ENCODE measurements around the gene DRAM1.

Gene DRAM1

DNA sequence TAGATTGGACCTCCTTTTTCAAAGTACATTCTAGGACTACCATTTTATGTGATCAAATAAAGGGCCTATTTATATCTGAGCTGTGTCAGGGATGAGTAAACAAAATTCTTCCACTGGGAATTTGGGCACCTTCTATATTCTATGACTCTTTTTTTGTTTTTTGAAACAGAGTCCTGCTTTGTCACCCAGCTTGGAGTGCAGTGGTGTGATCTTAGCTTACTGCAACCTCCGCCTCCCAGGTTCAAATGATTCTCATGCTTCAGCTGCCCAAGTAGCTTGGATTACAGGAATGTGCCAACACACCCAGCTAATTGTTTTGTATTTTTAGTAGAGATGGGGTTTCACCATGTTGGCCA, 64.8 kb downstream of the DRAM1 start:
- DNase-seq: no peak

DNA sequence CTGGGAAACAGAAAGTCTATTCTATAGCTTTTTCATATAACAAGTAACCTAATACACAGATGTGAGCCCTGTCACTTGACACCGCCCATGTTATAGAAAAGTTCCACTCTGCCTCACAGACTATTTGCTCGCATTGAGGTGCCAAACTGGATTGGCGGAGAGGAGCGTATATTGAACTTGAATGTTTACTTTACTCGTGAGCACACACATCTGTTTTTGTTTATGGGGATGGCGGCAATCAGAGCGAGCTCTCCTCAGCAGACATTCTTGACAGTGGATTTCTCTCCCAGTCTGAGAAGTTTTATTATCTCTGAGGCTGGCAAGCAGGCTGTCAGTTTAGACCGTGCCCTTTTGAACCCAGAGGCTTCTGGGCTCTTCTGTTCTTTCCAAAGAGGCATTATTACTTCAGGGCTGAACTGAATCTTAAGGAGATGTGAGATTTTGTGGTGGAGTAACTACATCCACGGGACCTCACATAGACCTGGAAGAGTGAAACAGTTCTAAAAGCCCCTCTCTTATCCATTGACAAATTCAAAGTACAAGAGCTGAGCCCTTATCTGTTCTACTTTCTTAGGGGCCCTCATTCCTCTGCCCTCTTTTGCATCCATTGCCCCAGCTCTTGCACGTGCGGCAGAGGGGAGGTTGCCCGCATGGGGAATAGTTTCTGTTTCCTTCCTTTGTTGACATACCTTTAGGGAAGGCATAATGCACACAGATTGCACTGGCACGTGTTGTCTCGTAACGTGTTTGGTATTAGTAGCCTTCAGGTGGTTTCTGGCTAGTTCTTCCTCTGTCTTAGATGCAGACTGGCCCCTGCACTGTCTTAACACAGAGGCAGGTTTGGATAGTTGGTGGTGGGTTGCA, 68.2 kb downstream of the DRAM1 start:
- no peak for DNase-seq

DNA sequence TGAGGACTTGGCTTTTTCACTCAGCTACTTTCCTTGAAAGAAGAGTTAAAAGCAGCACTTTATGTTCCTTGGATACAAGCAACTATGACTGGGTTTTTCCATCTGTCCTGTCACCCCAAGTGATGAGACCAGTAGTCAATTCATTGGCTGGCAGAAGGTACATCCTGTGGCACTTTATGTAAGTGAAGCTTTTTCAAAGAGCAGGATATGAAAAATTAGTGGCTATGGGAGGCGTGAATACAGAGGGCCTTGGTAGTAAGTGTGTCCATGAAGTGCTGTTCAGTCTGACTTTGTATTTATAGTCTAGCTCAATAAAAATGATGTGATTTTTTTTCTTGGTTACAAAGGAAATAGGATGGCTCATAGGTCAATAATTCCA, 68.8 kb downstream of the DRAM1 start:
- no peak for DNase-seq

DNA sequence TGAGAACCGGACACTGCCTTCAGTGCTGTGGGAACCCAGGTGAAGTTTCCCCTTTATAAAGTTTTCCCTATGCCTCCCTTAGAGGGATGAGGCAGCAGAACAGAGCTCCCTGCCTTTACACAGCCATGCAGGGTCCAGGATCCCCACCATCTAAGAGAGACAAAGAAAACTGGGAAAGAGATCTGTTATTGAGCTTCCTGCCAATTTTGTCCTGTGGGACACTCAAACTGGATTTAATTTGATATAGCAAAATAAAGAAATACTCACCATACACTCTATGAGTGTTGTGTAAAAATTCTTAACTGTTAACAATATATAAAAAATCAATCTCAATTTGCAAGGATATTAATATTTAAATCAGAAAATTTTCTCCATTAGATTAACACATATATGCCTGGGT, 69.9 kb downstream of the DRAM1 start:
- no peak for DNase-seq

DNA sequence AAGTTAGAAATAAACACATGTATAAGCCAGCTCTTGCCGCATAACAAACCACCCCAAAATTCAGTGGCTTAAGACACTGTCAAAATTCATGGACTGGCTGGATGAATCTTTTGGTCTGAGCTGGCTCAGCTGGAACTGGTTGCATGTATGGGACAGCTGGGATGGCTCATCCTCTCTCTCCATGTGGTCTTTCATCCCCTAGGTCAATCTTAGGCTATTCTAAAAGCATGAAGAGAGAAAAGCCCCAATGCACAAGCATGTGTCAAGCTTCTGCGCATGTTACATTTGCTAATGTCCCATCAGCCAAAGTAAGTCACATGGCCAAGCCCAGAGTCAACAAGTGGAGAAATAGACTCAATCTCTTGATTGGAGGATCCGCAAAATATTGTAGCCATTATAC, 71.0 kb downstream of the DRAM1 start:
- no peak for DNase-seq

DNA sequence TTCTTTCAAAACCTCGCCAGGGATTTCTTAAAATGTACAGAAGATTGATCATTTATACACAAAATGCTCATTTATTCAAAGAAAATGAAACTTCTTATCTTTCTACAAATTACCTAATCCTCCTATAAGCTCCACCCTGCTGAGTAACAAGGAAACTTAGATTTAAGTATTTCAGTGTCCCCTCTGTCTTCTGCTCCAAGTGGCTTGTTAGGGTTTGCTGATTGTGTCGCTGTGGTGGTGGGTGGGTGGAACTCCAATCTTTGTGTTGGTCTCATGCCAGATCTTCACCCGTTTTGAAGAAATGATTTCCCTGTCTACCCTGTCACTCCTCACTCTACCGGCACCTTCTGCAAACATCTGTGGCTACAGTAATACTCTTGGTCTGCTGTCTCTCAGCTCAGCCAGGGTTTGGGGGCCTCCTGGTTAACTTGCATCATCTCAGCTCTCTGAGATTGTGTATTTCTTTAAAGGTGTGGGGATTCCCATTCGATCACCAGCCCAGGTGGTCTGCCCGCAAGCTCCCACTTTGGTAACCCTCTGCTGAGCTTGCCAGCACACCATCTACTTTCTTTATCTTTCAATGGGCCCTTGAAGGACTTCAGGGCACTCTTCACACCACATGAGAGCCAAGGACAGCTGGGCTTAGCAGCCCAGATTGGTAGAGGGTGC, 73.8 kb downstream of the DRAM1 start:
- no peak for DNase-seq

DNA sequence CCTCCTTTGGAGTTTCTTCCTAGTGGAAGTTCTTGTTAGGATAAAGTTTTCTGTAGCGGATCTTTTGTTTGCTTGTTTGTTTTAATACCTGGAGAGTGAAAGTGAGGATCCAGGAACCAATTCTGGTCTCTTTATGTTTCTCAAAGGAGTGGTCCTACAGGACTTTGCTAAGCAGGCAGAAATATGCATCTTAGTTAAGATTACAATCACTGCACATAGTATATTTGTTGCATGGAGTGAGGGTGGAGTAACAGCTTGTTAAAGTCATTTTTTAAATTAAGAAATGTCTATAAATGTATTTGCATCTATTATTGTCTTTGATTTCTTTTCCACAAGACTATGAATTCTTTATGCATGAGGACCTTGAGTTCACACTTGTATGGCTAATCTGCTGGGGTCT, 76.7 kb downstream of the DRAM1 start:
- no peak for DNase-seq

DNA sequence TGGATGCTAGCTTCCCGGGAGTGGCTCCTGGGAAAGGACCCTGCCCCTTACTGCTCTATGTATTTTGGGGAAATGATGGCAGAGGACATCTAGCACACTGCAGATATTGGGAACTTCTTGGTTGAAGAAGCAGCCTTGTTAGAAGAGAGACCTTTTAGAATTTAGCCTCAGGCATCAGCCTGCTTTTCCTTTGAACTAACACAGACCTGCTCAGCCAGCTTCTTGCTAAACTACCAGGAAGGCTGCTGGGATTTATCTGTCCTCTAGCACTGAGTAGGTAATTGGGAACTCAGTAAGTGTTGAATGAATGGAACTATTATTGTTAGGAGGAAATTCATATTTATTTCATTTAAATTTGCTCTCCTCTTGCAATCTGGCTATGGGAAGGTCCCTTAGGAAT, 77.3 kb downstream of the DRAM1 start:
- DNase-seq: no peak

DNA sequence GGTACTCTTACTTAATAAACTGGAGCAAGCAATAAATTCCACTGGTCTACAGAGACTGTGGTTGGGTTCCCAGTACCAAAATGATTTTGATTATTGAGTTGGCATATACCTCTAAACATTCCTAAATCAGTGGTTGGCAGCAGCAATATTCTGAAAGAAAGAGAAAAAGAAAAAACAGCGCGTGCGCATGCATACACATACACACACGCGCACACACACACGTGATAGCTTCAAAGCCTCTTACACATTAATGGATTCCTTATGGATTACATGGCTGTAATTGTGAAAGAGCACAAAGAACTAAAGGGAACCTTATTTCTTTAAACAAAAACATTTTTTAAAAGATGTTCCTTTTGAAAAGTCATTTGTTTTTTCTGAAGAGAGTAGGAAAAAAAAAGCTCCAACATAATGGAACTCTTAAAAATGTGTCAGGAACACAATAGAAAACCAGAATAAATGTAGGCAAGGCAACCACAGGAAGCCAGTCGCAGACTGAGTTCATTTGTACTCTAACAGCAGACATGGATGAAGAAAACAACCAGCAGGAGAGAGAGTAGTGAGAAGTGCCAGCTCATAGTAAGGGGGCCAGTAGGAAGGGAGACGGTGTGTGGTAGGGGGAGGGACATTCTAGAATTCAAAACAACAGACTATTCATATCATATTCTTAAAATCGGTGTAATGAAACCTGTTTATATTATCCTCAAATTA, 80.0 kb downstream of the DRAM1 start:
- DNase-seq: no peak

DNA sequence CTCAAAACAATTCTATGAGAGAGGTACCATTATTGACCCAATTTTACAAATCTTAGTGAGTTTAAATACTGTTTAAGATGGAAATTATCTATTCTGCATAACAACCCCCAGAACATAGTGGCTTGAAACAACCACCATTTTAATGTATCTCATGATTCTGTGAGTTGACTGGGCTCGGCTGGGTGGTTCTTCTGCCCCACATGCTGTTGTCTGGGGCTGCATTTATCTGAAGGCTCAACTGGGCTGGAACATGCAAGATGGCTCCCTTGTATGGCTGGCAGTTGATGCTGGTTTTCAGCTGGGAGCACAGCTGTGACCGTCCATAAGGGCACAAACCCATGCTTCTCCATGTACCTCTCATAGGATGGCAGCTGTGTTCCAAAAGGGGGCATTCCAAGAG, 82.2 kb downstream of the DRAM1 start:
- no peak for DNase-seq

DNA sequence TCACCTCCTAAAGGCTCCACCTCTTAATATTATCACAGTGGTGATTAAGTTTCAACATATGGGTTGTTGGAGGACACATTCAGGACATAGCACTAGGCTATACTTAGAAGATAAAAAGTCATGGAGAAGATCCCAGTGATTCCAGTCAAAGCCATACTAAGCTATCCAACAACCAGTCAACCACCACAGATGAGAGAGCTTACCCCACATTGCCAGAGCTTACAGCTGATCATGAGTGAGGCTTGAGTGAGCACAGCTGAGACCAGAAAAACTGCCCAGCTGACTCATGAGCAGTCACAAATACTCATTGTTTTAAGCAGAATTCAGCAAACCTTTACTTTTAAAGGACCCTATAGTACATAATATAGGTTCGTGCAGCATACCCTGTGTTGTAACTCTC, 85.1 kb downstream of the DRAM1 start:
- no peak for DNase-seq

DNA sequence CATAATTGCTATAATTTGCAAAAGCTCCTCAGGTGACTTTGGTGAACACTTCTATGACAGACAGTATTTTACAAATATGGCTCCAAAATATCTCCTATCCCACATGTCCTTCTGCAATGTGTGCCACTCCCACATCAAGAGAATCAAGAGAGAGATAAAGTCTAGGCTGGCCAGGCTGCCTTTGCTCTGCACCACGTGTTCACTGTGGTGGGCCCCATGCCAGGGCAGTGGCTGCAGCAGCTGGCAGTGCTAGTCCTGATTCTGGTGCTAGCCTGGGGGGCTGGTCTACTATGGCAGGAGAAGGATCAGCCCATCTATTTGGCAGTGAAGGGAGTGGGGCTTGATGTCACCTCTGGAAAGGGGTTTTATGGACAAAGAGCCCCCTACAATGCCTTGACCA, 86.3 kb downstream of the DRAM1 start:
- DNase-seq: no peak

DNA sequence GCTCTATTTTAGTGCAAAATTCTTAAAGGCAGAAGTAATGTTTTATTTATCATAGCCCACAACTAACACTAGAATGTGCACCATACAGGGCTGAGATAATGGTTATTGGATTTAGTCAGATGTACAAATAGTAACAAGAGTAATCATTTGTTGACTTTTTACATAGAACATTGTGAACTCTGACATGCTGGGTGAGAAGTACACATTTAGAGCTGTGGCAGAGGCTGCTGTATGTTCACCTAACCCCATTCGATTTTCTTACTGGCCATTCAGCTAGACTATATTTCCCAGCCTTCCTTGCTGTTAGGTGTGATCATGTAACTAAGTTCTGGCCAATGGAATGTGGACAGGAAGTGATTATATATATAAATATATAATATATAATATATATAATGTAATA, 89.1 kb downstream of the DRAM1 start:
- DNase-seq: no peak

DNA sequence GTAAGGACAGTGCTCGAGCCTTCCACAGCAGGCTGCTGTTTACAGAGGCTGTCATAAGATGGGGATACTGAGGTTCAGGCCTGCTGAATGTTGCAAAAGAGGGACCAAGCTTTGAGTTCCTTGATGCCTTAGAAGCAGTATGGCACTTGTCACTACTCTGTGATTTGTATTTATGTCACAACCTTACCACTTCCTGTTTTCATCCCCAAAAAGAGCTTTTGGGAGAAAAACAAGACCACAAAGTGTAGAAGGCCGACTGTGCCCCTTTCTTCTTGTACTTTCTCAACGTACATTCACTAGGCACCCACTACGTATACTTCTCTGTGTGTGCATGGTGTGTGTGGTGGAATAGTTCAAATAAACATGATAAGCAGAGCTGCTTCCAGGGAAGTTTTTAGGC, 90.1 kb downstream of the DRAM1 start:
- no peak for DNase-seq

DNA sequence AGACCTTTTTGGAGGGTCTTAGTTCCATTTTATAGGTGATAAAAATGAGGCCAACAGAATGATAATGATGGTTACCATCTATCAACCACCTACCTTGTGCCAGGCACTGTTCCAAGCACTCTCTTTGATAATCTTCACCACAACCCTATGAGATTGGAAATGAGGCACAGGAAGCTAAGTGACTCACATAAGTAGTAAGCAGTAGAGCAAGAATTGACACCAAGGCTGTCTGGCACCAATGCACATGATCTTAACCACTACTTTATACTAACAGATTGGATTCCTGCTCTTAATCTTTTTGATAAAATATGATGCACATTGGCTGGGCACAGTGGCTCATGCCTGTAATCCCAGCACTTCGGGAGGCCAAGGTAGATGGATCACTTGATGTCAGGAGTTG, 91.4 kb downstream of the DRAM1 start:
- no peak for DNase-seq

Data from NCI-H2081 treated with DMSO at 0.1 percent for 48 hours (cell line).